GM18499 (cell line): ENCODE data around the gene AMY2B.
A peak's percentile ranks its signal among the peaks of the same experiment; 100 is the strongest.
"Not testable (repeated sequence)": the region's sequence is repeated elsewhere in the genome, so short reads cannot be mapped to it uniquely, and the experiment has no call there.

ENCODE experiments used
- ATAC-seq: cut with Tn5 transposase; IDR thresholded peaks from one replicate; pipeline ENCODE4 v1.9.1; 2021; ENCODE audit warnings: moderate number of reproducible peaks; ENCODE audit not compliant: insufficient read depth, unreplicated experiment

Gene AMY2B

DNA sequence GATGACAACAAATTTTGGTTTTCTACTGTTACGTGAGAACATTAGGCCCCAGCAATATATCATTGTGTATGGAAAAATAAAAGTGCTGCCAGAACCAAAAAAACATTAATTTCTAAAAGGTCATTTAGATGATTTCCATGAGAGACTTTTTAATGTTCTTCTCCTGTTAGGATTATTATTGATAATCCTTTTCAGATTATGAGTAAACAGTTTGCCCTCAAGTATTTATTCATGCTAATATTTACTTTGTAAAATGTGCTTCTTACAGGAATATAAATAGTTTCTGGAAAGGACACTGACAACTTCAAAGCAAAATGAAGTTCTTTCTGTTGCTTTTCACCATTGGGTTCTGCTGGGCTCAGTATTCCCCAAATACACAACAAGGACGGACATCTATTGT lies at the start of gene AMY2B:
Gene AMY2B, plus strand, starts transcription at position 301 of the 400 bp plus-strand sequence. Its CDS starts 14 bp downstream, at position 315.
- ATAC-seq: not testable (repeated sequence)

DNA sequence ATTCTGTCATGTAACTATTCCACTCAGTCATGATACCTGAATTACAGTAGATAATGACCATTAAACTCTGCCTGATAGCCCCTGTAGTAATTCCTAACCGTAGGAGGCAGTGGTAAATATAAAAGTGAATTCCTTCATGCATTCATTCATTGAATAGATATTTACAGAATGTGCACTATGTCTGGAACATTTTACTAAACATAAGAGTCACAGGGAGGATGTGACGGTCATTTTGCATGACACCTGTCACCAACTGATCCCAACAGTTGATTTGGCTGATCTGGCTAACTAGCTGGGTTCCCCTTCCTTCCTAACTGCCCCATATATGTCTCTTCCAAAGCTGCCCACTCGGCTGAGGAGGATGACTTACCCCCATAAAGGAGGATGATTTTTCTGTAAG lies 48.0 kb upstream of the AMY2B start:
- ATAC-seq: no peak

DNA sequence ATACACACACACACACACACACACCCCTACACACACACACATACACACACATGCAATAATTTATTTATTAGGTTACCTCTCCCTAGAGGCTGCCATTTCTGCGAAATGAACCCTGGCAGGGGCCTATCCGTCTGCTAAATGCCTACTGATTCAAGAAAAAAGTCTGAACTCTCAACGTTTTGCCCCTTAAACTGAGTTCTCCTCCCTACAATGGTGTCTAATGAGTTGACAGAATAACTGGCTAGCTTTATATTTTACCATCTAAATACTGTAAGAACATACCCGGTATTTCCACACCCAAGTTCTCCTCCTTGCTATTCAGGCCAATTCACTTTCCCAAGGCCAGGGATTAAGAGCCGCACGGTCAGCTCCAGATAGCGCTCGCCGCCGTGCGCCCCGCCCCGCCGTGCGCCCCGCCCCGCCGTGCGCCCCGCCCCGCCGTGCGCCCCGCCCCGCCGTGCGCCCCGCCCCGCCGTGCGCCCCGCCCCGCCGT lies 46.2 kb upstream of the AMY2B start:
- no peak for ATAC-seq

DNA sequence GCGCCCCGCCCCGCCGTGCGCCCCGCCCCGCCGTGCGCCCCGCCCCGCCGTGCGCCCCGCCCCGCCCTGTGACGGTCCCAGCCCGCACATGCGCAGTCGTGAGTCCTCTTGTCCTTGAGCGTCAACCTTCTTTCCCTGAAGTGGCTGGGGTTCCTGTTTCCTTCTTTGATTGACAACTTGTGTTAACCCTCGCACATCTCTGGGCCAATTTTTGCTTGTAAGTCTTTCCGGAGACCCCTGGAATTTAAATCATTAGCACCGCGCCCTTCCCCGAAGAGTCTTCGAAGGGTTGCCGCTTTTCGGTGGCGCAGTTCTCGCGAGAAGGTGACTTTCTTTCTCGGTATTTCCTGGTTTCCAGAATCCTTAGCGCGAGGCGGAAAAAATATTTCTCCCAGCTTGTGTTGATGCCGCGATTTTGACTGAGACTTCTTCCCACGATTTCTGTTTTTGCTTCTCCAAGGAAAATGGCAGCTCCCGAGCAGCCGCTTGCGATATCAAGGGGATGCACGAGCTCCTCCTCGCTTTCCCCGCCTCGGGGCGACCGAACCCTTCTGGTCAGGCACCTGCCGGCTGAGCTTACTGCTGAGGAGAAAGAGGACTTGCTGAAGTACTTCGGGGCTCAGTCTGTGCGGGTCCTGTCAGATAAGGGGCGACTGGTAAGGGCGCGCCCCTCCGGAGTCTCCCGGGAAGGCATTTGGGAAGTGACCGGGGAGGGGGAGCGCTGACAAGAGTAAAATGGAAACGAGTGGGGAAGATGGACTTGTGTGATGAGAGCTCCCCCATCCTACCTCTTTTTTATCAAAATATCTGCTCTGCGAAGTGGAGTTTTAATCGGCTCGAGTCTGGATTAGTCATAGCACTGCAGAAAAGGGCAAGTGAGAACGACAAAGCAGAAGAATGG lies 45.5 kb upstream of the AMY2B start, which contains the start of gene RNPC3:
Gene RNPC3, plus strand, starts transcription at position 93 of the 901 bp plus-strand sequence. Its CDS starts 372 bp downstream, at position 465.
- ATAC-seq: peak; percentile 75

DNA sequence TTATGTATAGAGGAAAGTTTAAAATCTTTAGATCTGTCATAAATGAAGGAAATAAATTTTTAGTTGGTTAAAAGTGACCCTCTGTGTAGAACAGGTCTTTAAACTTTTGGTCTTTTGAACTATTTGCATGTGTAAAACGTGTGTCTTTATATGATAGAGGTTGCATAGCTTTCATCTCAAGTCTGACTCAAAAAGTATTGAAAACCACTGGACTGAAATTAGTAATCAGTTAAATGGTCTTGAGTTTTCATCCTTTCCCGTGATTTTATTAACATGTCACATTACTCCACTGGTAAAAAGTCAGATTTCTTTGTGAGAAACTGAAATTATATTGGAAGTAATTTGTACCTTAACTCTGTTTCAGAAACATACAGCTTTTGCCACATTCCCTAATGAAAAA lies 44.1 kb upstream of the AMY2B start:
- no peak for ATAC-seq

DNA sequence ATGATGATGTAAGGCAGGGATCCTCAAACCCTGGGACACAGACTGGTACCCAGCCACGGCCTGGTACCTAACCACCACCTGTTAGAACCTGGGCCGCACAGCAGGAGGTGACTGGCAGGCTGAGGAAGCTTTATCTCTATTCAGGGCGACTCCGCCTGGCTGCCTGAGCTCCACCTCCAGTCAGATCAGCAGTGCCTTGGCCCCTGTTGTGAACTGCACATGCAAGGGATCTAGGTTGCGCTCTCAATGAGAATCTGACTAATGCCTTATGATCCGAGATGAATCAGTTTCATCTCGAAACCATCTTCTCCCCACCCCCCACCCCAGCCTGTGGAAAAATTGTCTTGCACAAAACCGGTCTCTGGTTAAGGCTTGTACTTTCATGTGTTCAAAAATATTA lies 41.6 kb upstream of the AMY2B start:
- ATAC-seq: no peak

DNA sequence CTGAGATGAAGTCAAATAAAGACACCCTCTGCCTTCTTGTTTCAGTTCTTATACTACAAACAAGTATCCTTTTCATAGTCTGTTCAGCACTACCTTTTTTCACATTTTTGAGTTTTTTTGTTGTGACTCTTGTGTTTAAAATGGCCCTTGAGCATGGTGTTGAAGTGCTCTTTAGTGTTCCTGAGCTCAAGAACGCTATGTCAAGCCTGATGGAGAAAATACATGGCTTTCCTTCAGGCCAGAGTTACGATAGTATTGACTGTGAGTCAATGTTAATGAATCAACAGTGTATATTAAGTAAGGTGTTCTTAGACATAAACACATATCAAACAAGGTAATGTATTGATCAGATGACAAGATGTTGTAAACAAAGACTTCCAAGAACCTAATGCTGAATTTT lies 33.2 kb upstream of the AMY2B start:
- ATAC-seq: no peak

DNA sequence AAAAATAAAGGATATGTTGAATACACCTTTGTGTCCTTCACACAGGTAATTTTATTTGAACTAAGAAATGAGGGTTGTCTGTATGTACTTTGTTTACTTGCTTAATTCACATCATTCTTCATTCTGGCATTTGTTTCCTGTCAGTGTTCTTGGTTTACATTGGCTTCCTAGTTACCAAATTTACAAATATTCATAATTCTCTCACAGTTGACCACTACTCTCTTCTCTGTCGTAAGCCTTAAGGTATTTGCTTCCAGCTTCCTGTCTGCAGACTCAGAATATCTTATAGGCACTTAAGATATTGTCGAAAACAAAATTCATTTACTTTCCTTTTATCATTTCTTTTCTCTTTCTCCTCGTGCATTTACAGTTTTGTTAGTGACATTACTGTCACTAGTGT lies 30.0 kb upstream of the AMY2B start:
- ATAC-seq: no peak

DNA sequence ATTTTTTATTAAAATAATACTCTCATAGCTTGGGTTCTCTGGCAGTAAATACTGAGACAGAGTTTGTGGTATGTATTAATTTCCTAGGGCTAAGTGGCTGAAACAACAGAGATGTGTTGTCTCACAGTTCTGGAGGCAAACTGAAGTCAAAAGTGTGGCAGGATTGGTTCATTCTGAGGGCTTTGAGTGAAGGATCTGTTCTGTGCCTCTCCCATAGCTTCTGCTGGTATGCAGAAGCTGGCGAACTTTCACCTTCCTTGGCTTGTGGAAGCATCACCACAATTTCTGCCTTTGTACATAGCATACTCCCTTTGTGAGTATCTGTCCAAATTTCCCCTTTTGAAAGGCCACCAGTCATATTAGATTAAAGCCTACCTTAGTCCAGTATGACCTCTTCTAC lies 24.9 kb upstream of the AMY2B start:
- ATAC-seq: no peak

DNA sequence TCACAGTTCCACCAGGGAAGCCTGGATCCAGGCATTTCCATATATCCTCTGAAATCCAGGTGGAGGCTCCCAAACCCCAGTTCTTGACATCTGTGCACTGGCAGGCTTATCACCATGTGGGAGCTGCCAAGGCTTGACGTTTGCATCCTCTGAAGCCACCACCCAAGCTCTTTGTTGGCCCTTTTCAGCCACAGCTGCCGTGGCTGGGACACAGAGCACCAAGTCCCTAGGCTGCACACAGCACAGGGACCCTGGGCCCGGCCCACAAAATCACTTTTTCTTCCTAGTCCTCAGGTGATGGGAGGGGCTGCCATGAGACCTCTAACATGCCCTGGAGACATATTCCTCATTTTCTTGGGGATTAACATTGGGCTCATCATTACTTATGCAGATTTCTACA lies 23.5 kb upstream of the AMY2B start:
- no peak for ATAC-seq

DNA sequence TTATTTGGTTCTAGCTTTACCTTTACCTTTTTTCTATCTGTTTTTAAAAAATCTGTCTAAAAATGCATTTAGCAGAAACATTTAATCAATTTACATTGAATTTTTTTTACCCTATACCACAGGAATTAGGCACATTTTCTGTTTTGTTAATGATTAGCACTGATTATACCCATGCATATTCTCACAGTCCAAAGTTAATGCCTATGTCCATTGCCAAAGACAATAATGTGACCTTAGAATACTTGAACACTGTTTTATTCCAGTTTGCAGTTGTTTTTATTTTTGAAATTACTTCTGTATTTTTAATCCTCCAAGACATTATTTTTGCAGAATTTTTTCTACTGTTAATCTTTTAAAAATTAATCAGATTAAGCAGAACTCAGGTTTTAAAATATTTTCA lies 11.0 kb upstream of the AMY2B start:
- no peak for ATAC-seq

DNA sequence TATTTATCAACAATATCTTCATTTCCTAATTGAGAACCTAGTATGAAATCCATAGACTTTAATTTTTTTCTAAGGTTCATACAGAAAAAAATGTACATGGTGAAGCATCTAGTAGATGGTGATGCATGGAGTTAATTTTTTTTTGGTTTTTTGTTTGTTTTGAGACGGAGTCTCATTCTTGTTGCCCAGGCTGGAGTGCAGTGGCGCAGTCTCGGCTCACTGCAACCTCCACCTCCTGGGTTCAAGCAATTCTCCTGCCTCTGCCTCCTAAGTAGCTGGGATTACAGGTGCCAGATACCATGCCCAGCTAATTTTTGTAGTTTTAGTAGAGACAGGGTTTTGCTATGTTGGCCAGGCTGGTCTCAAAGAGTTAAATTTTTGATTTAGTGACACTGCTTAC lies 10.3 kb upstream of the AMY2B start:
- ATAC-seq: not testable (repeated sequence)

DNA sequence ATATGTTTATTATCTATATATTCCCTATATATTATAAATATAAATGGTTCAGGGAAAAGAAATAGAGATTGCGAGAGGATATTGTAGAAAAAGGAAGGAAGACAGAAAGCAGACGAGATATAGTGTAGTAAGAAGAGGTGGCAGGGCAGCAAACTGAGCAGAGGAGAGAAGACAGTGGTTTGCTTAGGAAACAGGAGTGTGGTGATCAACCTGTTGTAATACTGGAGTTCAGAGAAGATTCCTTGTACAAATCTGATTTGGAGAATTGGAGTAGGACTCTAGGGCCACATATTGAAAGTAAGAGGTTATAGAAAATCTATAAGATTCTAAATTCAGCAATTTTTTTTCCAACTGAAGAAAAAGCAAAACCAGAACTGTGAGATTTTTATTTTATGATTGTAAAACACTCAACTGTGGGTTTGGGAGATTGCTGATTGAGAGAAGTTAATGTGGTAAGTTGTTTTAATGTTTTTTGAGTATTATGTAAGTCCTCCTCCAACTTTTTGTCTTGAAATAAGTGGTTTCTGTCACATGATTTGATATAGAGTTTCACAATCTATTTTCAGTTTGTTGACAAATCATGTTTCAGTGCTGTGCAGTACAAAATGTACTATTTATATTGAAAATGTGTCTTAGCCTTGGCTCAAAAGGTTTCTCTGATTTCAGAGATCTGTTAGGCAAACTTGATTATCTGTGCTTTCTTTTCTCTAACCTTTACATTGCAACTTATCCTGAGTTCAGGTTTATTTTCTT lies 9.6 kb upstream of the AMY2B start:
- peak; percentile 94 for ATAC-seq

DNA sequence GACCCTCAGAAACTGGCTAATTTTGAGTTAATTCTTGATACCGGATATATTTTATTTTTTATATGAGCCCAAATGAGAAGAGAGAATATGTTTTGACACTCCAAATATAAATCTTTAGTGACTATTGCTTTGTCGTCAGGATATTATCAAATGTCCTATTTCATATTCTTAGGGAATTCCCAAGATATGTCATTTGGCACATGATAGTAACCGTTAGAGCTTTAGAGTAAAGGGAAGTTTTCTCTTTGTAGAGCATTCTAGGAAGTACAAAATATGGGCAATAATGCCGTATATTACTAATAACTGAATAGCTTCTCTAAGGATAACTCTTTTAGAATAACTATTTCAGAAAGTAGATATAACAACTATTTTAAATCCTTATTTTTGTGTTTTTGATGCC lies 8.3 kb upstream of the AMY2B start:
- ATAC-seq: no peak

DNA sequence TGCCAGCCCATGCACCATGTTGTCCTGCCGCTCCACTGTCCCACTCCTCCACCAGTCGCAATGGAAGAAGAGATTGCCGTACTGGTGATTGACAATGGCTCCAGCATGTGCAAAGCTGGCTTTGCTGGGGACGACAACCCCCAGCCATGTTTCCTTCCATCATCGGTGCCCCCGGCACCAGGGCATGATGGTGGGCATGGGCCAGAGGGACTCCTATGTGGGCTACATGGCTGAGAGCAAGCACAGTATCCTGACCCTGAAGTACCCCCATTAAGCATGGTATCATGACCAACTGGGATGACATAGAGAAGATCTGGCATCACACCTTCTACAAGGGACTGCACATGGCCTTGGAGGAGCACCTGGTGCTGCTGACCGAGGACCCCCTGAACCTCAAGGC lies 1.9 kb upstream of the AMY2B start:
- no peak for ATAC-seq

DNA sequence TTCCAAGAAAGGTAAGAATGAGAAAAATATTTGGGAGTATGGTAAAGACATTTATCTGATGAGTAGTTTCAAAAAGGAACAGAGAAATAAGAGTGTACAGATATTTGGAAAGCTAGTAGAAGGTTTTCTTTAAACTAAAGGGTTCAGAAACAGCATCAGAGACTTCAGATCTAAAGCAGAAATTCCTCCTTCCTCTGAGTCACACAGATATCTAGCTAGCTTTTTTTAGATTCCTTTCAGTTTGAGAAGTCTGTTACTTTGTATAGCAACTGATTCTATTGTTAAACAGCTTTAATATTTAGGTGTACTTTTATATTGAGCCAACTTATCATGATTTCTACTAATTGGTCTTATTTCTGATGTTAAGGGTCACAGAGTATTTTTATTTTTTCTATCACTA lies 4.7 kb downstream of the AMY2B start:
- ATAC-seq: no peak

DNA sequence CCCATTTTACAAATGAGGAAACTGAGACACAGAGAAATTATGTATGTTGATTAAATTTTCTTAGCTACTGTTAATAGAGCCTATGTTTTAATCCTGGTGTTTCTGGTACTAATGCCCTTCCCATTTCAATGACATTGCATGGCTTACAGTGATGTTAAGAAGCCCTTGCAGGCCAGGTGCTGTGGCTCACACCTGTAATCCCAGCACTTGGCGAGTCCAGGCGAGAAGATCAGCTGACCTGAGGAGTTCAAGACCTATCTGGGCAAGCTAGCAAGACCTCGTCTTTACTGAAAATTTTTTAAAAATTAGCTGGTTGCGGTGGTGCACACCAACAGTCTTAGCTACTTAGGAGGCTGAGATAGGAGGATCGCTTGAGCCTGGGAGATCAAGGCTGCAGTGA lies 5.4 kb downstream of the AMY2B start:
- ATAC-seq: not testable (repeated sequence)

DNA sequence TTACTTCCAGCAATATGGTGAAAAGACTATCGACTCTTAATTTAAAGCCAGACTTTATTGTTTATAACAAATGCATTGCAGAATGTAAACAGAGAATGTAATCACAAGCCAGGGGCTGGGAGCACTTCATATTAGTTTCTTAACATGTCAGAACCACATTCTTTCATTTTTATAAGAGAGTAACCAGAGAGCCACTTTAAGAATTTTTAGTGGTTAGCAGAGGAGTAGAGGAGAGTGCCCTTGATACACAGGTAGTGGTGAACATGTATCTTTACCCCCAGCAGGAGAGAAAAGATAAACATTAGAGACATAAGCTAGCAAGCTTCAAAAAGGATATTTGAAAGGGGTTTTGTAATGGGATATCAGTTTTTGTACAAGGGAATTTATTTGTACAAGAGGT lies 11.1 kb downstream of the AMY2B start:
- no peak for ATAC-seq

DNA sequence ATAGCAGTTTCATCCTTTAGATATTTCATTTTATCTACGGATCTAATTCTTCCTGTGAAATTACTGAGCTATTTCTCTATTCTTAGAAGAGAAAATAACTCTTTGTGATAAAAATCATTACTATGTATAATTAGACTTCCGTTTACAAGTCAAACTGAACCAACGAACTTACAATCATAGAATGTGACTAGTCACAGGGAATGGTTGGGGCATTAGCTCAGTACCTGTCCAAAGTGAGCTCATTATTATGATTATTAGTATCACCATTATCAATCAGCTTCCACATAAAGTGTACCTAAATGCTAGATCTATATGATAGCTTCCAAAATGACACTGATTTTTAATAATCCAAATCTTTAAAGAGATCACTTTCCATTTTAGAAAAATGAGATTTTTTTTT lies 12.5 kb downstream of the AMY2B start:
- no peak for ATAC-seq

DNA sequence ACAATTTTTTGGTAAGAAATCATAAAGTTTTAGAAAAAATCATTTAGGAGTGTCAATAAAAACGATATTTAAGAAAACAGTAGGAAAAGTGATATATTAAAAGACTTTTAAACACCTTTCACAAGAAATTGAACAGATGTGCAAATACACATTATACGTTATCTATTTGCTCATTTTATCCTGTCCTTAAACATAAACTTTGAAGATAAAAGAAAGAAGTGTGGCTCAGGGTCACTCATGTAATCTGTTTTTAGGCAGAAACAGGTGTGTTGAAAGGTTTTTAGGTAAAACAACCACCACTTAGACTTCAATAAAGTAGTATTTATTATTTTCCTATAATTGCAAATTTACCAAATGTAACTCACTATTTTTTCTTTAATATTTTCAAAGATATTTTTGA lies 13.1 kb downstream of the AMY2B start:
- no peak for ATAC-seq

DNA sequence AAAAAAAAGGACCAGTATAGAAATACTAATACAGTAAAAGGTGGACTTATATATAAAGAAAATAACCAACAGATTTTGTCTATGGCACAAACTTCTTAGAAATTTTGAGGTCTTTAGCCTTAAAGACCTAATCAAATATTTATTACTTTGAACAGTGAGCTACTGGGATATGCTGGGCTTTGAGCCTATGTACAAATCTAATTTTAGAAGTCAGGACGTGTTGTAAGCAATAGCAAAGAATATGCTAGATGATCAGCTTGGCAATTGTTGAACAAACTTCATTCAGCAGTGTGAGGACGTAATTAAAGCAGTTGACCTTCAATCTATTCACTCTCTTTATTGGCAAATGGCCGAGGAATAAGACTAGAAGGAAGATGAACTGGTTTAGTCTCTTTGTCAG lies 31.4 kb downstream of the AMY2B start:
- not testable (repeated sequence) for ATAC-seq
